Measurements from ENCODE around the gene ATXN2. TPM values are rescaled to one million over a fixed set of nuclear protein-coding genes. Genes with fewer than 3 reads are reported as not detected.

The ATXN2 gene
- total and polyA plus RNA-seq, 4 donors: 11.5 to 33.1 (median 22.1) TPM

GRCh38 chr12:111570084-111570961, 28.8 kb downstream of the ATXN2 start:
- Histone ChIP-seq H3K27ac (ENCODE audit: low read depth in 1 of 2, low read length in 2 of 2) (no peak overlapping the region), H3K4me1 (ENCODE audit: control insufficient read depth in 4 of 4, insufficient read depth in 4 of 4, low read length in 3 of 4) (peaks cover 7 to 17% (median 12%) of the 10 kb centered on the region in 4 donors), H3K4me3 (ENCODE audit: low read depth in 1 of 3, low read length in 3 of 3) (no peak overlapping the region), H3K36me3 (ENCODE audit: control insufficient read depth in 4 of 4, insufficient read depth in 3 of 4, low read depth in 1 of 4, low read length in 3 of 4) (peaks cover 0 to 2% (median under 1%) of the 10 kb centered on the region in 4 donors), H3K27me3 (ENCODE audit: control insufficient read depth in 4 of 4, insufficient read depth in 4 of 4, low read length in 3 of 4) (no peaks in the 10 kb centered on the region), H3K9me3 (ENCODE audit: control insufficient read depth in 4 of 4, low read length in 3 of 4) (no peaks in the 10 kb centered on the region), H3K9ac (ENCODE audit: low read depth in 1 of 2, low read length in 2 of 2) (no peak overlapping the region)
- DNase-seq (ENCODE audit: low spot score): no peak
- TF ChIP-seq GABPA (IDR thresholded peaks at IDR 0.05 in 1 of 2, conservative IDR thresholded peaks at IDR 0.05 in 1 of 2) (no peak), EGR1 (IDR thresholded peaks at IDR 0.05; ENCODE audit: low read depth in 2 of 2) (no peak), NR2F2 (IDR thresholded peaks at IDR 0.05) (no peak), CTCF (IDR thresholded peaks at IDR 0.05; ENCODE audit: low read depth, low read length, missing input control) (no peak), REST (IDR thresholded peaks at IDR 0.05) (no peak), RXRA (IDR thresholded peaks at IDR 0.05) (no peak), FOXA1 (IDR thresholded peaks at IDR 0.05) (no peak), RAD21 (IDR thresholded peaks at IDR 0.05) (no peak), JUND (IDR thresholded peaks at IDR 0.05) (no peak), HNF4G (IDR thresholded peaks at IDR 0.05) (no peak), FOXA2 (IDR thresholded peaks at IDR 0.05) (no peak), SP1 (IDR thresholded peaks at IDR 0.05) (no peak), YY1 (IDR thresholded peaks at IDR 0.05) (no peak), ATF3 (IDR thresholded peaks at IDR 0.05) (no peak), MAX (IDR thresholded peaks at IDR 0.05) (no peak), ZBTB33 (IDR thresholded peaks at IDR 0.05) (no peak)
- WGBS: 69% methylated on average over 9 of the region's 9 CpGs

All from liver (tissue), 9 donors.